Middle frontal gyrus (tissue), 1 donor: ENCODE data around the gene PPP4R4.
"Not testable (repeated sequence)": the region's sequence is repeated elsewhere in the genome, so short reads cannot be mapped to it uniquely, and the experiment has no call there.

Experiments used
- DNase-seq: peaks from one replicate; pipeline ENCODE4 v3.0.0-alpha.2; 2015; ENCODE audit warnings: low spot score; ENCODE audit errors: extremely low spot score

The PPP4R4 gene

GRCh38 chr14:94144765-94145164, 29.4 kb upstream of the PPP4R4 start:
- no peak for DNase-seq

- no peak for DNase-seq
Observed at GRCh38 chr14:94145902-94146527, 28.1 kb upstream of the PPP4R4 start.

DNA sequence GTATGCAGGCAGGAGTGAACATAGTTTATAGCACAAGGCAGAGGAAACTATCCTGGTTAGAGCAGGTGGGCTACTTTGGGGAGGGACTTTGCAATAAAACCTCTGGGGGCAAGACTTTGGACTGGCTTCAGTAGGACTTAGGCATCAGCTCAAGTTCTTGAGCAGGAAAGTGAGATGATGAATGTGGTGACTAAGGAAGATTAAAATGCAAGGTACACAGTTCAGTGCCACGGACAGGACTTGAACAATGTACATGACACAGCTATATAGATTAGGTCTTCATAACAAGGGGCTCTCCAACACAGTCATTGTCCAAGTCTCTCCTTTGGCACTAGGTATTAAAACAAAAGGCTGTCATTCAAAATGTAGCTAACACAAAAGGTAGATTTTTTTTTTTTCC, 21.4 kb upstream of the PPP4R4 start:
- no peak for DNase-seq

DNA sequence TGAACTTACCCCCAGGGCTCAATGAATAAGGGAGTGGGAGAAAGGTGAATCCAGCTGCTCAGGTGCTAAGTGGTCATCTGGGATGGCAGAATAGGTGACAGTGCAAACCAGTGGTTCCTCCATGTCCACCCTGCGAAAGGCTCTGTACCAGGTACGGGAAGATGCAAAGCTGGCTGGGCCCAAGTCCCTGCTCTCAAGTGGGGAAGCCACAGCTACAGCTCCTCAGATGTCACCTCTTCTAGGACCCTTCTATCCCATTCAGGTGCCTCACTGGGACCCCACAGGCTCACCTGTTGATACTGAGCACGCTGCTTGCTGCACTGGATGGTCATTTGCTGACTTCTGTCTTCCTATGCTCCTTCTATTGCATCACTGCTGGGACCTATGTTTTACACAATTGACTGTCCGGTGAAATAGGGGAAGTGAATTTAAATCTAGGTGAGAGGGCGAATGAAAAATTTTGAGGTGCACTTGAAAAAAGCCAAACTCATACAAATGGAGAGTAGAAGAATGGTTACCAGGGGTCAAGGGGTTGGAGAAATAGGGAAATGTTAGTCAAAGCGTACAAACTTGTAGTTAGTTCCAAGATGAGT, 20.3 kb upstream of the PPP4R4 start:
- DNase-seq: no peak

- DNase-seq: not testable (repeated sequence)
Observed at GRCh38 chr14:94156143-94156542, 18.0 kb upstream of the PPP4R4 start.

- DNase-seq: no peak
Observed at GRCh38 chr14:94157197-94157596, 16.9 kb upstream of the PPP4R4 start.

DNA sequence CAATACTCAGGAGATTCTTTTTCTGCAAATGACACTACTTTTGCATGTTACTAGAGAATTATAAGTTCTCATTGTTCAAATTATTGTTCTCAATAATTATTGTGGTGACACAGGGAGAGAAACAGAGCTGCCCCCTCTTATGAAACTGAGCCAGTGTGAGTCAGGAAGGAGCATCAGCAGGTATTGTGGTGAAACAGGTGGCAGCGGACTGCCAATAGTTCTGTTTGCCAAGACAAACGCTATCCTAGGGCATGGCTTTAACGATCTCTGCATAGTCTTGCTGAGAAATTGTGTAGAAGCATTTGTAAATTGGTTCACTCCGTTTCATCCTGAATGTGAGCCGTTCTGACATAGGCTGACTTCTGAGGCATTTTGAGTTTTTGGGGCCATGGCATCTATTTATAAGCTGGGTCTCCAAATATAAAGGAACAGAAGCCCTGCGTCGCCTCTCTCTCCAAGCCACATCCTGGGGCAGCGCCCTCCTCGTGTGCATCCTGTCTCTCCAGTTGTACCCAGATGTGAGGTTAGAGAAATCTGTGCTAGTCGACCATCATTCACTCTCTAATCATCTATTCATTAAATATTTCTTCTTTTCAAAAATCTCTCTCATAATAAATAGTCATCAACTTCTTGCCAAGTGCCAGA, 15.8 kb upstream of the PPP4R4 start:
- no peak for DNase-seq

GRCh38 chr14:94161058-94161457, 13.1 kb upstream of the PPP4R4 start:
- DNase-seq: no peak

DNA sequence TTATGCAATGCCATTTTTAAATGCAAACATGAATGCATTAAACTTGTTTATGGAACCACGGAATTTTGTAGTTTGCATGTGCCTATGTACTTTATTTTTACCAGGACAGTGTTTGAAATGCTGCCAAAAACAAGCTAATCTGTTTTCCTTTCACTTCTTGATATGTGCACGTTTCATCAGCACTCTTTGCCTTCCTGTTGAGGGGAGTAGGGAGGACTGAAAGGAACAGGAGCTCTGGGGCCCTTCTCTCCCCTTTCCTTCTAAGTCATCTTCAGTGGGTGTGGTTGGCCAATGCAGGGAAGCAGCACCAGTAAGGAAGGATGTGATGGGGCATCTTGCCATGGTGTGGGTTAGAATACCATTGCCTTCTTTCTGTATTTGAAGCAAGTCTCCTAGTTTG, 12.1 kb upstream of the PPP4R4 start:
- no peak for DNase-seq

GRCh38 chr14:94162466-94162865, 11.7 kb upstream of the PPP4R4 start:
- DNase-seq: no peak

DNA sequence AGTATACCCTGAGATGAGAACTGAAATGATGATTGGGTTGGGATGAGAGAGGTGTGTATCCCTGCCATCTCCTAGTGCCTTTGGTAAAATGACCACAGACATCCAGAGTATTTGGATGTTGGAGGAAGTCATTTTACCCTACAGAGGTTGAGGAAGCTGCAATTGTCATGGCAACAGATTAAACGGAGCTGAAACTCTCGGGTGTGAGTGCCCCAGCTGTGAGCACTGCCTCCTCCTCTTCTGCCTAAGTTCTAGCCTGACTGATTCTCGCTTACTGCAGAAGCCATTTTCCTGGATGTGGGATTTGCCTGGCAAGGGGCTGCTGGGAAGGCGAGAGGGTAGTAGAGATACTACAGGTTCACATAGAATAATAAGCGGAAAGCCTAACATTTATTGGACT, 10.3 kb upstream of the PPP4R4 start:
- no peak for DNase-seq

DNA sequence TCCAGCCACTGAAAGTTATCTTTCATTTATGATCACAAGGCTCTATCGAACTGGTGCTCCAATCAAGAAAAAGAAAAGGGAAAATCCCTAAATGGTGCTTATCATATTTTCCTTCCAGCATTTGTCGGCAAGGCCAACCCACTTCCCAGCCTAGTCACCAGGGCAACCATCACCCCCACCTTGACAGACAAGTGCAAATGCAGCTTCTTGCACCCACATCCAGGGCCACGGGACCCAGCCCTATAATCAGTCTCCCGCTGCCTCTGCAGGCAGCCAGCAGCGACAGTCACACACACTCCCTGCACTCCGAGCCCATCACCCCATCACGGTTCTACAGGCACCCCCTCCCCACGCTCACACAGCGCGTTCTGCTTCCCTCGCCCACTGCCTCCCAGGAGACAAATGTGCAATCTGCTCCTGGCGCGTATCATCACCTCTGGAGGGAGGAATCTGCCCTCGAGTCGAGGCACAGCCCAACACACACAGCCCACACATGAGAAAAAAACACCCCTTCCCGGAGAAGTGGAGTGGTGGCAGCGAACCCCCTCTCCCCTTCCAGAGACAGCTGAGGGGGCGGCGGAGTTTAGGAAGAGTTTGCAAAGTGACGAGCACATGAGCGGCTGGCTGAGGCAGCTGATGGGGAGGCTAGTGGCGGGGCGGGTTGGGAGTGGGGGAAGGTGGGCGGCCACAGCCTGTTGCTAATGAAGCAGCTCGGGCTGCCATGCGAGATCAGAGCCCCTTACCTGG, 9.3 kb upstream of the PPP4R4 start:
- DNase-seq: no peak

DNA sequence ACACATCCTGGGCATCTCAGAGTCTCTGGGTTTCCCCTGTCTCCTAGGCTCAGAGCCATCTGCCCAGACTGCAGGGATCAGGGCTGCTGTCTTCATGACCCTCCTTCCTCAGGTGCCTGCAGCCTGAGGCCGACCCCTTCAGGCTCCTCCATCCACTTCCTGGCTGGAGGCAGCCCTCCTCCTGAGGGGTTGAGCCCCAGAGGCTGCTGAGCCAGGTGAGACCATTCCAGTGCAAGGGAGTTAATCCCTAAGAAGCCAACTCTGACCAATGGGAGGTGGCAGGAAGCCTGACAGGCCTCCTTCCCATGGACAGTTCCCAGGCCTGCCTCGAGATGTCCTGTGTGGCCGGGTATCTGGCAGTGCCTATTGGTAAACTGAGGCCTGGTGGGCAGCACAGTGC, 8.4 kb upstream of the PPP4R4 start:
- DNase-seq: no peak

DNA sequence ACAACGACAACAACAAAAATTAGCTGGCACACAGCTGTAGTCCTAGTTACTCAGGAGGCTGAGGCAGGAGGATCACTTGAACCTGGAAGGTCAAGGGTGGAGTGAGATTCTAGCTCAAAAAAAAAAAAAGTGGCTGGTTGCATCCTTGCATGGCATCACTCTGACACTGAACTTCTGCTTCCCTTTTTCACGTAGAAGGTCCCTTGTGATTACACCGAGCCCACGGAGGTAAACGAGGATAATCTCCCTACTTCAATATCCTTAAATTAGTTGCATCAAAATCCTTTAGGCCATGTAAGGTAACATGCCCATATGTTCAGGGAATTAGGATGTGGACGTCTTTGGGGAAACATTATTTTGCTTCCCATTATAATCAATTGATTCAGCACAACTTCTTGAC, 4.0 kb upstream of the PPP4R4 start:
- DNase-seq: no peak

GRCh38 chr14:94171208-94171607, 2.9 kb upstream of the PPP4R4 start:
- no peak for DNase-seq

DNA sequence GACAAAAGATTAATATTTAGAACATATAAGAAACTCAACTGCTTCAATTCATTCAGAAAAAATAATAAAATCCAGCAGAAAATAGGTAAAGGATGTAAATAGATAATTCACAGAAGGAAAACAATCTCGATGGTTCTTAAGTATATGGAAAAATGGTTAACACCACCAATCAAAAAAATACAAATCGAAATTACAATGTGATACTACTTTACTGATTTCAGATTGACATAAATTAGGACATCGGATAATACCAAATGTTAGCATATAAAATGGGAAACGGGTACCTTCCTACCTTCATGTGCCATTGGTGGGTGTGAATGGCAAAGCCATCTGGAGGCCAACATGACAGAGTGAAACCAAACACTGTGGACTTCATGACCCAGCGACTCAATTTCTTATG, 1.6 kb upstream of the PPP4R4 start:
- DNase-seq: no peak

DNA sequence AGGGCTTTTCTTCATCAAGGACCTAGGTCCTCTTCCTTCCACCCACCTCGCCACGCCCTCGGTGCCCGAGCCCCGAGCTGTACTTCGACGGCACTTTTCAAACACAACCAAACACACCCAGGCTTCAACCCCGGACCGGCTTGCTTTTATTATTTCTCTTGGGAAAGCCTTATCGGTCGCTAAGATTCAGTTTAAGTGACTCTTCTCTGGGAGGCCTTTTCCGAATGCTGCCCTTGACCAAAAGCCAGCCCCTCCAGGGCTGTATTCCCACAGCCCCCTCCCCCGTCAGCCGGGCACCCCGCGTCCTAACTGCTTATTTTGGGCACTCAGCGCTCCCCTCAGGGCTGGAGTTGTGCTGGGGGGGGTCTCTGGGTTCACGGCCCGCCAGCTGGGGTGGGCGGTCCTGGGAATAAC, 644 bp upstream of the PPP4R4 start:
- DNase-seq: no peak

DNA sequence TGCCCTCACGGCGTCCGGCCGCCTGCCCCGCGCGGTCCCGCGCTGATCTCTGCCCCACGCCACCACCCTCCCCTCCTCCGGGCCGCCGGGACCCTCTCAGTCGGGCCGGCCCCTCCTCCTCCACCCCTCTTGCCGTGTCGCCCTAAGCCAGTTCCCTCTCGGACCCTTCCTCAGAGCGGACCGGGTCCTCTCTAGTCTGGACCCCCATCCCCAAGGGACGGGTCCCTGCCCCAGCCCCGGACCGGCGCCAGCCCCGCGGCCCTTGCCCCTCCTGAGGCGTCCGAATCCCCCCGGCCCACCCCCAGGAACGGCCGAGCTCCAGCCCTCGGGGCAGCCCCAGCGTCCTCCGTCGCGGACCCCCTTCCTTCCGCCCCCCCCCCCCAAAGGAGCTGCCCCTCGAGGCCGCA, 485 bp downstream of the PPP4R4 start:
- DNase-seq: no peak

DNA sequence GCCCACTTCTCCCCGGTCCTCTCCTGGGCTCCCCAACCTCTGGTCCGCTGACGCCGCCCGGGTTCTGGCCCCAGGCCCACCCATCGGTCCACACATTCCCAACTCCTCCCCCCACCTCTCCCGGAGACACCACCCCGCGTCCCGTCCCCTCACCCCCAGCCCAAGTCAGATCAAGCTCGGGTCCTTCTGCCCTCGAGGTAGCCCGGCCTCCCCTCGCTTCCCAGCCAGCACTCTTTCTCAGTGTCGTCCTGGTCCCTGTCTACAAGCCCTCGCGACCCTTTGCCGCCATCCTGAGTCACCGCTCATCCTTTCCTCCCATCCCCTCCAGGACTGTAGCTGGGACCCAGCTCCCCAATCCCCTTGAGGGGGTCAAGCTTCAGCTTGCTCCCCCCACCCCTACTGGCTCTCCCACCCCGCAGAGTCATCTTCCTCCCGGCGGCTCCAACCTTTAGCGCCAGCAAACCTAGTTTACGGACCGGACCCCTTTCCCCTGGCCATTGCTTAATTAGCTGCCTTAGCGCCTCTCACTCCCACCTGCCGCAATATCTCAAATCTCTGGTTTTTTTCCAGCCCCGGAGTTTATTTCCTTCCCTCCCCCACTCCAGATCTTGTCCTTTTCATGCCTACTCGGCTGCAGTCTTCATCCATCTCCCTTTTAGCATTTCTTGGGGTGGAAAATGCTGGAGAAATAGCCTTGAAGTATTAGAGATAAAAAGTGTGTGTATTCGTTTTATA, 1.1 kb downstream of the PPP4R4 start:
- DNase-seq: no peak

GRCh38 chr14:94175747-94176146, 1.6 kb downstream of the PPP4R4 start:
- DNase-seq: no peak

DNA sequence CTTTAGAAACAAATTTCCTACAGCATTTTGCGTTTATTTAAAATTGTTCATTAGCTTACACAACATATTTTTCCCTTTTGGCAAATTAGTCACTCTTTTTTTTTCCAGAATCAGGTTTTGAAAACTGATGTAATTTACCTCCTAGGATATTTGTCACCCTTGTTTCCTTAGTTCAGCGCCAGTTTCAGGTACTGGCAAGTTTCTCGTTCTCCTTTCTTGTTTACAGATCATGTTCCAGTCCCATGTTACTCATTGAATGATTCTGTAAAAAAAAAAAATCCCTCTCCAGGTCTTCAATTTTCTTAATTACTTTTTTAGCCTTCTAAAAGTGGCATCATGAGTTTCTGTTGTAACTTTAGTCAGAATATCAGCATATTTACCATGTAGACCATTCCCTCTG, 2.7 kb downstream of the PPP4R4 start:
- DNase-seq: no peak

- DNase-seq: no peak
Observed at GRCh38 chr14:94177806-94178205, 3.7 kb downstream of the PPP4R4 start.
